ENCODE measurements around the gene LPCAT4.
"Not testable (repeated sequence)": the region's sequence is repeated elsewhere in the genome, so short reads cannot be mapped to it uniquely, and the experiment has no call there.

The LPCAT4 gene

GRCh38 chr15:34367101-34368081 is at the start of gene LPCAT4:
TSS of gene LPCAT4 (minus strand) at chr15:34367196. CDS start at chr15:34367100, 96 bp downstream.
- DNase-seq, result peak; percentile 72 to 99 (median 98)

GRCh38 chr15:34409511-34409910 is 42.5 kb upstream of the LPCAT4 start:
- not testable (repeated sequence) for DNase-seq

DNA sequence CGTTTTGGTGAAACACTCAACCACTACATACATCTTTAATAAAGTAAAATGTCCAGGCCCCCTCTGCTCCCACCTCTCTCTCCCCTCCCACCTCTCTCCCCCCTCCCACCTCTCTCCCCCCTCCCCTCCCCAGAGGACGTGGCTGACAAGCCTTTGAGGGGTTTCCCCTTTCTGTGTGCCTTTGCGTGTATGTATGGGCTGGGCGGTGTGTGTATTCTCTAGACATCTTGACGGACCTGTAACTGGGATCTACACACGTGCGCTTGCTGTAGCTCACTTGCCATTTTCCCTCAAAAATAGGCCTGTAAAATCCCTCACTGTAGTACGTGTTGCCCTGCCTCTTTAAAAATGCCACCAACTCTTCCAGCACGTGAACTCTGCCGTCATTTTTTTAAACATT is 42.0 kb upstream of the LPCAT4 start:
- not testable (repeated sequence) for DNase-seq

- not testable (repeated sequence) for DNase-seq
These were observed 36.9 kb upstream of the LPCAT4 start for GRCh38 chr15:34403899-34404298.

- not testable (repeated sequence) for DNase-seq
These were observed 36.2 kb upstream of the LPCAT4 start for GRCh38 chr15:34403160-34403598.

- not testable (repeated sequence) for DNase-seq
These were observed 30.8 kb upstream of the LPCAT4 start for GRCh38 chr15:34397637-34398259.

DNA sequence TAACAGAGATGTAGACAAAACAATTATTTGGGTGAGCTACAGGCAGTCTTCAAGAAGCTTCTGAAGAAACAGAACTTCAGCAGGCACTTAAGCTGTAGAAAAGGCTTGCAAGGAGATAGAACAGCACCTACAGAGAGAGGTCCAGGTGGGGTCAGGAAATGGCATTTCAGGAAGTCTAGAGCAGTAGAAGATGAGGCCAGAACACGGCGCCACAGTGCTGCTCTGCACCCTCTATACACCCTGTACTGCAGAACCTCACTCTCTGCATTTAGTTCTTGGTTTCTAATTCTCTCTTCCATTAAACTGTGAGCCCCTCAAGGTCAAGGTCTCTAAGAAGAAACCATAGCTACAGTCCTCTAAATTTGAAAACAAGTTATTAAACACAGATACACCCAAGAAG is 26.0 kb upstream of the LPCAT4 start:
- not testable (repeated sequence) for DNase-seq

GRCh38 chr15:34389594-34390086 is 22.6 kb upstream of the LPCAT4 start:
- not testable (repeated sequence) for DNase-seq

- not testable (repeated sequence) for DNase-seq
These were observed 15.0 kb upstream of the LPCAT4 start for GRCh38 chr15:34381829-34382521.

- DNase-seq, result not testable (repeated sequence)
These were observed 13.5 kb upstream of the LPCAT4 start for GRCh38 chr15:34380491-34380890.

DNA sequence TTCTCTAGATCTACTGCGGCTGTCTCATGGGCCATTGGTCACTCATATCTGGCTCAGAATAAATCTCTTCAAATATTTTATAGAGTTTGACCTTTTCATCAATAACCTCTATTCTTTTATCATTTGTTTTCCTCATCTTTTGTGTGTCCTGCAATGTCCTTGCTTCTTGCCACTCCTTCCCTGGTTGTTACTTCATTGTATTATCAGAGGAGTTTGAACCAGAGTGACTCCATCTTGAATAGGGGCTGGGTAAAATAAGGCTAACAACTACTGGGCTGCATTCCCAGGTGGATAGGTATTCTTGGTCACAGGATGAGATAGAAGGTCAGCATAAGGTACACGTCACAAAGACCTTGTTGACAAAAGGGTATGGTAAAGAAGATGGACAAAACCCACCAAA is 9.9 kb upstream of the LPCAT4 start:
- DNase-seq, result no peak

DNA sequence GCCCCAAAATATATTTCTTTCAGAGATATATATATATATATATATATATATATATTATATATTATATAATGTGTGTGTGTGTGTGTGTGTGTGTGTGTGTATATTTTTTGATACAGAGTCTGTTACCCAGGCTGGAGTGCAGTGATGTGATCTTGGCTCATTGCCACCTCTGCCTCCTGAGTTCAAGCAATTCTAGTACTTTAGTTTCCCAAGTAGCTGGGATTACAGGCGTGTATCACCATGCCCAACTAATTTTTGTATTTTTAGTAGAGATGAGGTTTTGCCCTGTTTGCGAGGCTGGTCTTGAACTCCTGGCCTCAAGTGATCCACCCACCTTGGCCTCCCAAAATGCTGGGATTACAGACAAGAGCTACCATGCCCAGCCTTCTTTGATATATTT is 8.5 kb upstream of the LPCAT4 start:
- not testable (repeated sequence) for DNase-seq

DNA sequence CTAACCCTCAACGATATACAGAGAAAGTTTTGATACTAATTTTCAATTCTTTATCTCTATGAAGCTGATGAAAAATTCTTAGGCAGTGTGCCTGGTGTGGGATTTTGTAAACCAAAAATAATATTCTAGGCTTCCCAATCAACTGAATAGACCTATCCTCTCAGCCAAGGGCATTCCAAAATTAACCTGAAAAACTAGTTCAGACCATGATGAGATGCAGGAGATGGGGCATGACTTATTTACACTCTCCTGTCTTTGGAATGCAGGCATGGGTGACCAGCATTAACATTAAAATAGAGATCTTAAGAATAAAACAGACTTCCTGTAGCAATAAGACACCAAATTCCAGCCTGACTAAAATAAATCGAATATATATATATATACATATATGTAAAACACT is 7.8 kb upstream of the LPCAT4 start:
- DNase-seq, result no peak

GRCh38 chr15:34373951-34374350 is 7.0 kb upstream of the LPCAT4 start:
- no peak for DNase-seq

GRCh38 chr15:34370643-34371042 is 3.6 kb upstream of the LPCAT4 start:
- DNase-seq, result no peak

GRCh38 chr15:34370129-34370528 is 3.1 kb upstream of the LPCAT4 start:
- DNase-seq, result no peak

DNA sequence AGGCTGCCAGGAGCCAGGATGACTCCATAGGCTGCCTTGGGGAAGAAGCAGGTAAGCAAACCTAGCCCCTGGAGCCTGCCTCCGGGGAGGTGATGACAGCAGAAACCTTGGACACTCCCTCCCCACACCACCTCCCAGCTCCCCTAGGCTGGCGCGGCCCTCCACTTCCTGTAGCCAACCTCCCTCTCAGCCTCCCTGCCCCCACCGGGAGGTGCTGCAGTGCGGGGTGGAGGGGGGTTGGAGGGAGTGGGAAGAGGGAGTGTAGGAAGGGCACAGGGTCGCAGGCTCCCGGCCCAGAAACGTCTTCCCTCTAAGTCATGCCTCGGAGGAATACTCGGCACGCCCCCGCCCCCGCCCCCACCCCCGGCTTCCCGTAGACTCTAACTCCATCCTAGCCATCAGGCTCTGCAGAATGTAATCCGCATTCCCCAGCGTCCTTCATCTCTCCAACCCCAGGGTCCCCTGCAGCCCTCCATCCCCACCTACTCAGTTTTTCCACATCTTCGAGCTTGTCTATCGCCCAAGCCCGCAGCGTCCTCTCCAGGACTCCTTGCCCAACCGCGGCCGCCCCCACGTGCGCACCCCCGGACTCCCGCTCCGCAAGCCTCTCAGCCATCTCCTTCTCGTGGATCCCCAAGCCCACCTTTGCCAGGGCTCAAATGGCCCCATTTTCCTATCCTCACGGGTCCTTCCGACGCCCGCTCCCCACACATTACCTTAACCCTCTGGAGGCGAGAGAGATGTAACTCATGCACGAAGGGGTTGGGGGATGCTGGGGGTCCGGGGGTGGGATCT is 528 bp downstream of the LPCAT4 start:
- DNase-seq, result peak; percentile 46 to 90 (median 87)

DNA sequence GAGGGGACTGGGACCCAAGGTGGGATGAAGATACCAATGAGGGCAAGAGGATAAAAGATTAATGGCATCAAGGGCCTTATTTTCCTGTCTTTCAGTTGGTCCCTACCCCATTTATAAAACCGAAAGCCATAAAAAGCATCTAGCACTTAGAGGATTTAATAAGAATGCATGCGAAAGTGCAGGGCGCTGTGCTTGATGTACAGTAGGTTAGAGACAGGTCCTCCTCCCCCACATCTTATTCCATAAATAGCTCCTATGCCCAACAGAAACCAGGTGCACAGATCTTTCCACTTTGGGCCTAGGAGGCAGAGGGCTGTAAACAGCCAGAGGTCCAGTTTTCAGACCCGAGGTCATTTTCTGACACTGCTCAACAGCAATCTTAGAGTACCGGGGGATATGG is 1.2 kb downstream of the LPCAT4 start:
- DNase-seq, result no peak

DNA sequence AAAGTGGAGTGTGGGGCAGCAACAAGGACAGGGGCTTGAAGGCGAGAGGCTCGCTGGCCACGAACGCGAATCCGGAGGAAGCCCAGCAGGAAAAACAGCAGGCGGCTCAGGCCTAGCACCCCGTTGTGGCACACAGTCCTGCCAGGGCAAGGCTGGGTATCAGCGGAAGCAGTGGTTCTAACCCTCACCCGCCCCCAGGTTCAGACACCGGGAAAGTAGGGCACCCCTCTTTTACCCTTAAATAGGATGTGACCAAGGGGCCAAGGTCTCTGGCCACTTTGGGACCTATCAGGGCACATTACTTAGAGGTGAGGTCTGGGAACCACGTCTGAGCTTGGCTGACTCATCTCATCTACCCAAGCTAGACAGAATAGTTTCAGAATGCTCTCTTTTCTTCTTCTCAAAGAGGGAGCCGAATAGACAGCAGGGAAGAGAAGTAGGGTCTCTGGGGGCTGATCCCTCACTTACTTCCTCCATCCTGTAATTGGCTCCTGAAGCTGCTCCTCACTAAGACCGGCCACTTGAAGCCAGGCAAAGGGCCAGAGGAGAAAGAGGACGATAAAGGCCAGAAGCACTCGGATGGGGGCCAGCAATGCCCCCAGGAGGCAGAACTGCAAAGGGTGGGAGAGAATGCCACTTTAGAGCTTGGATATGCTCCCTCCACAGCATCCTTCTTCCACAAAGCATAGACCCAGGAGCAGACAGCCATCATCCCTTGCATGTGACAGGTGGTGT is 1.7 kb downstream of the LPCAT4 start:
- DNase-seq, result no peak

- DNase-seq, result no peak
These were observed 3.0 kb downstream of the LPCAT4 start for GRCh38 chr15:34364041-34364440.

- DNase-seq, result no peak
These were observed 4.8 kb downstream of the LPCAT4 start for GRCh38 chr15:34362047-34362773.
